ENCODE results near the gene DGKZ.
A peak's percentile ranks its signal among the peaks of the same experiment; 100 is the strongest.

Gene DGKZ

DNA sequence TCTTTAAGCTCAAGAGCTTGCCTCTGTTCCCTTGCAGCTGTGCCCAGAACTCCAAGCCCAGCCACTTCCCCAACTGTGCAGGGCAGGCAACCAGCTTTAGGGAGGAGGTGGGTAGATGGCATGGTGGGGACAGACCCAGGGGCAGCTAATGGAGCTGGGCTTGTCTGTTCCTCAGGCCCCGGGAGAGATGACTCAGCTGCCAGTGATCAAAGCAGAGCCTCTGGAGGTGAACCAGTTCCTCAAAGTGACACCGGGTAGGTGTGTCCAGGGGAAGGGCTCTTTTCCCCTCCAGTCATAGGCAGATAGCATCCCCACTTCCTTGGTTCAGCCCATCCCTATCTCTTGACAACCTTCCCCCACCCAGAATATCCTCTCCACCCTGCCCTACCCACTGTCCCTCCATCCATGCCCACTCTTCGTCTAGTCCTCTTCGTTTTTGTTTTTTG, 37.4 kb upstream of the DGKZ start:
- no peak overlapping the region for H3K4me3 Mint-ChIP-seq
- H3K4me1 Mint-ChIP-seq (ENCODE audit: low read depth), result peaks cover 14% of the 10 kb centered on the region
- peaks cover 3% of the 10 kb centered on the region for H3K27me3 Mint-ChIP-seq (ENCODE audit: low read depth)
- H3K27ac Mint-ChIP-seq, result no peak overlapping the region
- no peaks in the 10 kb centered on the region for H3K9me3 Mint-ChIP-seq
- no peaks in the 10 kb centered on the region for H3K36me3 Mint-ChIP-seq (ENCODE audit: low read depth)

DNA sequence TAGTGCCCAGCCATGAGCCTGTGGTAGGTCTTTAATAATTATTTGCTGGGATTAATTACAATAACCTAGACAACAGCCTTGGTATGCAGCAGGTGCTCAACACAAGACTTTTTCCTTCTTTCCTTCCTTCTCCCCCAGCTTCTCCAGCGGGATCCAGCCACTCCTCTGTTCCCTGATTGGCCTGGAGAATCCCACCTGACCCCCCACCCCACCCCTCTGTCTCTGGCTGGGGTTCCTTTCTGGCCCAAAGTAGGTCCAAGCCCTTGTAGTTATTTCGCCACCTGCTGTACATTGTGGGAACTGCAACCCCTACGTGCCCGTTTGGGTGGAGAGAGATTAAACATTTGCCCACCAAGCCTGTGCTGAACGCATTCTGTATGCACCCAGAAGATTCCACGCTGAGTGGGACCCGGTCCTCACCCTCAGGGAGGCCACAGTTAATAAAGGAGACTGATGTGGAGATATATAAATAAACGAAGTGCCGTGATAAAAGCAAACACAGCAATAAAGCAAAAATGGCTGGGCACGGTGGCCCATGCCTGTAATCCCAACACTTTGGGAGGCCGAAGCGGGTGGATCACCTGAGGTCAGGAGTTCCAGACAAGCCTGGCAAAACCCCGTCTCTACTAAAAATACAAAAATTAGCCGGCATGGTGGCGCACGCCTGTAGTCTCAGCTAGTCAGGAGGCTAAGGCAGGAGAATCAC, 32.1 kb upstream of the DGKZ start:
- H3K36me3 Mint-ChIP-seq (ENCODE audit: low read depth), result no peaks in the 10 kb centered on the region
- no peak overlapping the region for H3K4me3 Mint-ChIP-seq
- no peak overlapping the region for H3K27ac Mint-ChIP-seq
- H3K27me3 Mint-ChIP-seq (ENCODE audit: low read depth), result peaks cover 6% of the 10 kb centered on the region
- H3K9me3 Mint-ChIP-seq, result no peaks in the 10 kb centered on the region
- H3K4me1 Mint-ChIP-seq (ENCODE audit: low read depth), result peaks cover 15% of the 10 kb centered on the region

DNA sequence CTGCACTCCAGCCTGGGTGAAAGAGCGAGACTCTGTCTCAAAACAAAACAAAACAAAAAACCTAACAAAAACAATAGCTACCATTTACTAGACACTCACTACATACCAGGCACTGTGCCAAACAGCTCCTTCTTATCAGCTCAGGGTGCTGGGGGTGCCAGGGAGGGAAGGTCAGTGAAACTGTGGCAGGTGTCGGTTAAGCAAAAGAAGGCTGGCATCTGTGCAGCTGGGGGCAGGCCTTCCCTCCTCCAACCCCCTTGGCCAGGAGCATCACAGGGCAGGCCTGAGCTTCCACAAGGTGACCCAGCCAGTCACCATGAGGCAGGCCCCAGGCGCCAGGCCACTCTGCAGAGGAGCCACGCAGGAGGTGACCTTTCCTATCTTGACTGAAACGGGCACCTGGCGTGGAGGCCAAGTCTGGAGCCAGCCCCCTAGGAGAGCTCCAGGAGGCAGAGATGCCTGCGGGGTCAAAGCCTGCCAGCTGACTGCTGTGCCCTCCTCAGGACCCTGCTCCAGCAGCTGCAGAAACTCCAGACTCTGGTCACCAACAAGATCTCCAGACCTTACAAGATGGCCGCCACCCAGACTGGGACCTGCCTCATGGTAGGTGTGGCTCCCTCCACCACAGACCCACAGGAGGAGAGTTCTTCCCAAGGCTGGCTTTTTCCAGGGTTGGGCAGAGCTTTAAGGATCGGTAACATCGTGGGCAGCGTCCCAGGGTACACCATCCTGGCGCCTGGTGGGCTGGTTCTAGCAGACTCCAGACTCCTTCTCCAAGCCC, 31.3 kb upstream of the DGKZ start:
- H3K36me3 Mint-ChIP-seq (ENCODE audit: low read depth), result no peaks in the 10 kb centered on the region
- H3K27ac Mint-ChIP-seq, result no peak overlapping the region

DNA sequence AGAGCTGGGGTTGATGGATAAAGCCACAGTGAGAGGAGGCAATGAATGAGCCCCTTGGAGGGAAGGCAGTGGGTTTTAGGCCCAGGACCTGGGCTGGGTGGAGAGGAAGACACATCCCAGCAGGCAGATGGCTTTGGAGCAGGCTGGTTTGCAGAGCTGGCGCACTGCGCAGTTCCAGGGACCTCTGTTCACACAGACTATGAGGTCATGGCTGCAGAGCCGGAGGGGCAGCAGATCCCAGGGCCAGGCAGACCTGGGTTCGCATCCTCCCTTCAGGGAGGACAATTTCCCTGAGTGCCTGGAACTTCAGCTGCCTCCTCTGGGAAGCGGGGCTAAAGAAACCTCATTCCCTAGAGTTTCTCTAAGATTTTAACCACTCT, 28.2 kb upstream of the DGKZ start:
- Mint-ChIP-seq H3K27me3 (ENCODE audit: low read depth) (peaks cover 3% of the 10 kb centered on the region), H3K4me1 (ENCODE audit: low read depth) (peaks cover 15% of the 10 kb centered on the region), H3K9me3 (no peaks in the 10 kb centered on the region), H3K4me3 (peak overlapping the region; percentile 68), H3K36me3 (ENCODE audit: low read depth) (no peaks in the 10 kb centered on the region), H3K27ac (peak overlapping the region; percentile 85)

More for the DNA sequence above, 31.3 kb upstream of the DGKZ start:
- no peaks in the 10 kb centered on the region for H3K9me3 Mint-ChIP-seq
- peaks cover 15% of the 10 kb centered on the region for H3K4me1 Mint-ChIP-seq (ENCODE audit: low read depth)
- H3K27me3 Mint-ChIP-seq (ENCODE audit: low read depth), result peaks cover 6% of the 10 kb centered on the region
- no peak overlapping the region for H3K4me3 Mint-ChIP-seq

DNA sequence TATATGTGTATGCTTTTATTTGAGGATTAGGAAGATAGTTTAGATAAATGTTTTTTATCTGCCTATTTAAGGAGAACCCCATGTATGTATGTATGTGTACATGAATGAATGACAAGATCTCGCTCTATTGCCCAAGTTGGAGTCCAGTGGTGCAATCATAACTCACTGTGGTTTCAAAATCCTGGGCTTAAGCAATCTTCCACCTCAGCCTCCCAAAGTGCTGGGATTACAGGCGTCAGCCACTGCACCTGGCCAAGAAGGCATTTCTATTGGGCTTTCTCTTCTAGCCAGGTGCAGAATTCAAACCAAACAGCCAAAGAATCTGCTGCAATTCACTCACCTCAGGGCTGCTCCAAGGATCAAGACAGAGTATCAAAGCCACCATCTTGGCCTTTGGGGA, 25.5 kb upstream of the DGKZ start:
- no peaks in the 10 kb centered on the region for H3K9me3 Mint-ChIP-seq
- H3K4me1 Mint-ChIP-seq (ENCODE audit: low read depth), result peaks cover 12% of the 10 kb centered on the region
- peak overlapping the region; percentile 42 for H3K27ac Mint-ChIP-seq
- H3K27me3 Mint-ChIP-seq (ENCODE audit: low read depth), result peaks cover 8% of the 10 kb centered on the region
- no peak overlapping the region for H3K4me3 Mint-ChIP-seq
- no peaks in the 10 kb centered on the region for H3K36me3 Mint-ChIP-seq (ENCODE audit: low read depth)

DNA sequence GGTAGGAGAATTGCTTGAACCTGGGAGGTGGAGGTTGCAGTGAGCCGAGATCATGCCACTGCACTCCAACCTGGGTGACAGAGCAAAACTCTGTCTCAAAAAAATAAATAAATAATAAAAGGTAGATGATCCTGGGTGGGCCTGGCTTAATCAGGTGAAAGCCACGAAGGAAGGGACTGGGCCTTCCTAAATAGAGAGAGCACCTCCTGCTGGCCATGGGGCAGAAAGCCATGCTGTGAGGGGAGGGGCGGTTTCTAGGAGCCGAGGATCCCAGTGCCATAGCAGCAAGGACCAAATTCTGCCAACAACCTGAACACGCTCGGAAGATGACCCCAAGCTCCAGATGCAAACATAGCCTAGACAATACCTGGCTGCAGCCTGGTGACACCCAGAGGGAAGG, 24.5 kb upstream of the DGKZ start:
- Mint-ChIP-seq H3K36me3 (ENCODE audit: low read depth) (no peaks in the 10 kb centered on the region), H3K27ac (no peak overlapping the region), H3K4me3 (no peak overlapping the region), H3K4me1 (ENCODE audit: low read depth) (peaks cover 12% of the 10 kb centered on the region), H3K9me3 (no peaks in the 10 kb centered on the region), H3K27me3 (ENCODE audit: low read depth) (peaks cover 15% of the 10 kb centered on the region)

DNA sequence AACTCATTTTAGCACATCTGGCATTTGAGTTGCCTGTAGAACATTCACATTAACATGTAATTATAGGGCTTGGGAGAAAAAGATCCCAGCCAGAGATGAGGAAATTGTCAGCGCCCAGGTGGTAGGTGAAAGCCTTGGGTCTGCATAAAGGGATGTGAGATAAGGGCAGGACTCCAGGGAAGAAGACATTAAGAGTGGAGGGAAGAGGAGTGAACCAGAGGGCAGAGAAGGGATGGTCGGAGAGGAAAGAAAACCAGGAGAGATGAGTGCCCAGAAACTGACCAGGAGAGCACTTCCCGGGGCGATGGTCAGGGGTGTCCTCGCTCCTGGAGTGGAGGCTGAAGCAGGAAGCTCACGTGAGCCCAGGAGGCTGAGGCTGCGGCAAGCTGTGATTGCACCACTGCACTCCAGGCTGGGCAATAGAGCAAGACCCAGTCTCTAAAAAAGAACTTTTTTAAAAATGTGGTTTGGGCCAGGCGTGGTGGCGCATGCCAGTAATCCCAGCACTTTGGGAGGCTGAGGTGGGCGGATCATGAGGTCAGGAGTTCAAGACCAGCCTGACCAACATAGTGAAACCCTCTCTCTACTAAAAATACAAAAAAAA, 20.3 kb upstream of the DGKZ start:
- peak overlapping the region; percentile 28 for H3K27ac Mint-ChIP-seq
- peaks cover 4% of the 10 kb centered on the region for H3K36me3 Mint-ChIP-seq (ENCODE audit: low read depth)
- no peaks in the 10 kb centered on the region for H3K9me3 Mint-ChIP-seq

DNA sequence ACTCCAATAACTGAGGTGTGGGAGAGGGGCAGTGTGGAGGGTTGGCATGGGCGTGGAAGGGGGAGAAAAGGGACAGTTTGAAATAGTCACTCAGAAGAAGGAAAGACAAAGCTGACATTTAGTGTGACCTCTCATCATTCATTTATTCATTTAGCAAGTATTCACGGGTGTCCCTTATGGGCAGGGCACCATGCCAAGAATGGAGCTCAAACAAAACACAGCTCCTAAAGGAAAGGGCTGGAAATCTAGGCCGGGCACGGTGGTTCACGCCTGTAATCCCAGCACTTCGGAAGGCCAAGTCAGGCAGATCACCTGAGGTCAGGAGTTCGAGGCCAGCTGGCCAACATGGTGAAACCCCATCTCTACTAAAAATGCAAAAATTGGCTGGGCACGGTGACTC, 19.4 kb upstream of the DGKZ start:
- Mint-ChIP-seq H3K27me3 (ENCODE audit: low read depth) (peaks cover 56% of the 10 kb centered on the region), H3K9me3 (no peaks in the 10 kb centered on the region), H3K4me1 (ENCODE audit: low read depth) (peaks cover 19% of the 10 kb centered on the region), H3K4me3 (no peak overlapping the region), H3K27ac (no peak overlapping the region), H3K36me3 (ENCODE audit: low read depth) (peaks cover 5% of the 10 kb centered on the region)

More for the DNA sequence above, 20.3 kb upstream of the DGKZ start:
- H3K4me1 Mint-ChIP-seq (ENCODE audit: low read depth), result peaks cover 19% of the 10 kb centered on the region
- peaks cover 49% of the 10 kb centered on the region for H3K27me3 Mint-ChIP-seq (ENCODE audit: low read depth)
- H3K4me3 Mint-ChIP-seq, result no peak overlapping the region

DNA sequence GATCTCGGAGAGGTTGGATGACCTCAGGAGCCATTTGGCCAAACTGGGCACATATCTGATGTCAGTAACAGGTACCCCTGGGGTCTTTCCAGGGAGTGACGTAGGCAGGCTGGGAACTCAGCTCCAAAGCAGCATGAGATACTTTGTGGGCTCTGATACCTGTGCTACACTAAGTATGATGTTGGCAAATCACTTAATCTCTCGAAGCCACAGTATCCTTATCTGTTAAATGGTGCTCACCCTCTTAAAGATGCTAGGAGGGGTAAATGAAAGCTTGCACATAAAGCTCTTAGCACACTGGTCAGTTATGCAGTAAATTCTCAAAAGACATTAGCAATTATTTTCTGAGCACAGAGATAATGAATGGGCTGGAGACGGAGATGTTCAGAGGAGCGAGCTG, 17.1 kb upstream of the DGKZ start:
- Mint-ChIP-seq H3K9me3 (no peaks in the 10 kb centered on the region), H3K4me1 (ENCODE audit: low read depth) (peaks cover 24% of the 10 kb centered on the region), H3K27ac (no peak overlapping the region), H3K27me3 (ENCODE audit: low read depth) (peaks cover 75% of the 10 kb centered on the region), H3K36me3 (ENCODE audit: low read depth) (peaks cover 5% of the 10 kb centered on the region), H3K4me3 (no peak overlapping the region)

DNA sequence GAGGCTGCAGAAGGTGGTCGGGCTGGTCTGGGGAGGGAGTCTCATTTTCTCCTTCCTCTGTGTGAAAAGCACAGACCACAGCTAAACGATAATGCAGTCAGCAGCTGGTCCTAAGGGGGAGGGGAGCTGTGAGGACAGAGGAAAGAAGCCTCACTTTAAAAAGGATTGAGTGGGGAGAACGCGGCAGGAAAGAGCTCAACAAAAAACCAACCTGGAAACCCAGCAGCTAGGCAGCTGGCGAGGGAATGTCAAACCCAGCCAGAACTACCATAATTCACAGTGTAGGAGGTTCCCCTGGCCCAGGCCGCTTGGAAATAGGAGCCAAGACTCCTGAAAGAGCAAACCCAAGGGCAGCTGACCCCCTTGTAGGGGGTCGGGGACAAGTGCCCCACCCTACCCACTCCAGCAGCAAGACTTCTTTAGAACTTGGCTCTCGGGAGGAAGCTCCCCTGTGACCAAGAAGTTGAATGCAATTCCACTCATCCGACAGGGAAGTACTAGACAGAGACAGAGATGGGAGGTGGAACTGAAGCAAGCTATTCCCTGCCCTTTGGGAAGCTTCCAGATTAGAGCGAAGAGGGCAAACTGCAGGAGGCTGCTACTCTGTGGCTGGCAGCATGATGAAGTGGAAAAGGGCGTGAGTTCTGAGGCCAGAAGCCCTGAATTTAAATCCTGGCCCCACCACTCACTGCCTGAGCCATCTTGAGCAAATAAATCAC, 16.5 kb upstream of the DGKZ start:
- H3K4me3 Mint-ChIP-seq, result no peak overlapping the region
- peaks cover 5% of the 10 kb centered on the region for H3K36me3 Mint-ChIP-seq (ENCODE audit: low read depth)
- H3K27me3 Mint-ChIP-seq (ENCODE audit: low read depth), result peaks cover 73% of the 10 kb centered on the region
- no peaks in the 10 kb centered on the region for H3K9me3 Mint-ChIP-seq
- H3K27ac Mint-ChIP-seq, result no peak overlapping the region
- H3K4me1 Mint-ChIP-seq (ENCODE audit: low read depth), result peaks cover 24% of the 10 kb centered on the region

DNA sequence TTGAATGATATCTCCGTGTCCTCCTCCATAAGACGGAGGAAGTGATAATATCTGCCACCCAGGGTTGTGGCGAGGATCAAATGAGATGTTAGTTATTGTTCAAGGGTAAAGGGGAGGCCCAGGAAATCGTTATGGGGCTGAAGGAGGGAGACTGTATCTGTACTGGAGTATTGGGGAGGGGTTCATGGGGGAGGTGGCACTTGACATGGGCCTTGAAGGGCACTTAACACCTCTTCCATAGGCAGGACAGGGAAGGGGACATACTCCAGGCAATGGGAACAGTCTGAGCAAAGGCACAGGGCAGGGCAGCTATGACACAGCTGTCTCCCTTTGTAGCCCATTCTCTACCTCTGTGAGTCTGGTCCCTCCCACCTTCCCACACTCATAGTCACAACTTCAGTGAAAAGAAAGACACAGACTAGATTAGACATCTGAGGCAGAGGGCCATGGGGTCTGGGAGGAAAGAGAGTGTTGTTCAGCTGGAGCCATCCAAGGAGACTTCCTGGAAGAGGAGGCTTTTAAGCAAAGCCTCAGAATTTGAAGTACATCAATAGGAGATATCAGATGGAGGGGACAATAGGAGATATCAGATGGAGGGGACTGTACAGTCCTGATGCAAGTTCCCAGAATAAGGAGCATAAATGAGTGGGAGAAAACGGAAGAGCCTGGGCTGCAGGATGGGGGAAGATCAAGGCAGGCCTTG, 15.8 kb upstream of the DGKZ start:
- peaks cover 72% of the 10 kb centered on the region for H3K27me3 Mint-ChIP-seq (ENCODE audit: low read depth)

DNA sequence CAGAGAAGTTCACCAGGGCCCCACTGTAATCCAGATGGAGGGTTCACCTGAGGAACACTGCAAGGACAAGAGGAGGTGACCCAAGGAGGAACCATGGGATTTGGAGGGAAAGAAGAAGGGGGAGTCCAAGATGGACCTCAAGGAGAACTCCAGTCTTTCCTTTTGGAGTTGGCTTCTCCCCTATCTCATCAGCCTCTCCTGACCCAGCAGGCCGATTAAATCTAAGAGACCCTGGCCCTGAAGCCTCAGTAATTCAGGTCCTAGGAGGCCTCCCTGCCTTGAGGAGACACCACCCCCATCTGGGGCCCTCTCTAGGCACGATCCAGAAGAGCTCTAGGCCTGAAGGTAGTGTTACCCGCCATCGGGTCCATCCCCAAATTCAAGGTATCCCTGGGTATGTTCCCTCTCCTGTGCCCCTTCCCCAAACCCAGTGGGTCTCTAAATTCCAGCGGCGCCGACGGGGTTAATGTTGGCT, 15.1 kb upstream of the DGKZ start:
- Mint-ChIP-seq H3K9me3 (no peaks in the 10 kb centered on the region), H3K4me3 (peak overlapping the region; percentile 21), H3K27me3 (ENCODE audit: low read depth) (peaks cover 65% of the 10 kb centered on the region), H3K27ac (no peak overlapping the region), H3K4me1 (ENCODE audit: low read depth) (peaks cover 30% of the 10 kb centered on the region), H3K36me3 (ENCODE audit: low read depth) (peaks cover 5% of the 10 kb centered on the region)

More for the DNA sequence above, 15.8 kb upstream of the DGKZ start:
- Mint-ChIP-seq H3K9me3 (no peaks in the 10 kb centered on the region), H3K36me3 (ENCODE audit: low read depth) (peaks cover 5% of the 10 kb centered on the region), H3K4me1 (ENCODE audit: low read depth) (peaks cover 27% of the 10 kb centered on the region), H3K27ac (no peak overlapping the region), H3K4me3 (peak overlapping the region; percentile 16)

DNA sequence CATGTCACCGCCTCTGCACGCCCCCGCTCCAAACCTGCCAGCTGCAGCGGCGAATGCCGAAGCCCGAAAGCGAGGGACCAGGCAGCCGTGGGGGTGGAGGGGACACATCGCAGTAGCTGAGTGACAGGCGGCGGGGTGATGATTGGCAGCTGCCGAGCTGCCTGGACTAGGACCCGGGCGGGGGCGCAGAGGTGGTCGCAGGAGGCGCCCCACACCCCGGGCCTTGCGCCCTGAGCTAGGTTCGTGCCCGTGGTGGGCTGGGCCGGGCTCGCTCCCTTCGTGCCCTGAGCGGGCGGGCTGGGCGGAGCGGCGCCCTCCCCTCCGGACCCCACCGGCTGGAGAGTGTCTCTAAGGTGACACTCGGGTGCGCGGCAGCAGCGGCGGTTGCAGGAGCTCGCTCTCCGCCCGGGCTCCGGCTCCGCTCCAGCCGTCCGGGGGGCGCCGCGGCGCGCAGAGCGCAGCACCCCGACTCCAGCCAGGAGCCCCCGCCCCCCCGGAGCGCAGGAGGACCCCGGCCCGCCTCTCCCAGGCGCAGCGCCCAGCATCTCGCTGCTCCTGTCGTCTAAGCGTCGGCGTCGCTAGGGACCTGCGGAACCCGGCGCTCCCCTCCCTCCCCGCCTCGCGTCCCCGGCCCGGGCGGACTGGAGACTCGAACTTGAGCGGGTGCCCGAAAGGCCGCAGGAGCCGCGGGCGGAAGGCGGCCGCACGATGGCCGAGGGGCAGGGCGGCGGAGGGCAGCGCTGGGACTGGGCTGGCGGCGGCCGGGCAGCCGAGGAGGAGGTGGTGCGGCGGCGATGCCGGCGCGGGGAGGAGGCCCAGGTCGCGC, 14.5 kb upstream of the DGKZ start:
- peaks cover 5% of the 10 kb centered on the region for H3K36me3 Mint-ChIP-seq (ENCODE audit: low read depth)
- no peak overlapping the region for H3K27ac Mint-ChIP-seq
- H3K27me3 Mint-ChIP-seq (ENCODE audit: low read depth), result peaks cover 61% of the 10 kb centered on the region

More for the DNA sequence above, 14.5 kb upstream of the DGKZ start:
- H3K4me3 Mint-ChIP-seq, result no peak overlapping the region
- no peaks in the 10 kb centered on the region for H3K9me3 Mint-ChIP-seq
- peaks cover 32% of the 10 kb centered on the region for H3K4me1 Mint-ChIP-seq (ENCODE audit: low read depth)
